ENCODE results near the gene CCSER1.
"Not testable (repeated sequence)": the region's sequence is repeated elsewhere in the genome, so short reads cannot be mapped to it uniquely, and the experiment has no call there.

The CCSER1 gene

DNA sequence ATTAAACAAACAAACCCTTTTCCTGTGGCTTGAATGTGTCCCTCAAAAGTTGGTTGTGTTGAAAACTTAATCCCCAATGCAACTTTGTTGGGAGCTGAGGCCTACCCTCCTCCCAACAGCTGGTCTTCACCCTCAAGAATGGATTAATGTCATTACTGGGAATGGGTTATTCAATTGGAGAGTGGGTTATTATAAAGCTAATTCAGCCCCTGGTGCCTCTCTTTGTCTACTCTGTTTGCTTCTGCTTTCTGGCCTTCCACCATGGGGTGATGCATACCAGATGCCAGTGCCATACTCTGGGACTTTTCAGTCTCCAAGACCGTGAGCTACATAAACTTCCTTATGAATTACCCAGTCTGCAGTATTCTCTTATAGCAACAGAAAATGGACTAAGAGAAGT, 706.5 kb downstream of the CCSER1 start:
- no peak for DNase-seq (ENCODE audit: low read depth in 2 of 2)

DNA sequence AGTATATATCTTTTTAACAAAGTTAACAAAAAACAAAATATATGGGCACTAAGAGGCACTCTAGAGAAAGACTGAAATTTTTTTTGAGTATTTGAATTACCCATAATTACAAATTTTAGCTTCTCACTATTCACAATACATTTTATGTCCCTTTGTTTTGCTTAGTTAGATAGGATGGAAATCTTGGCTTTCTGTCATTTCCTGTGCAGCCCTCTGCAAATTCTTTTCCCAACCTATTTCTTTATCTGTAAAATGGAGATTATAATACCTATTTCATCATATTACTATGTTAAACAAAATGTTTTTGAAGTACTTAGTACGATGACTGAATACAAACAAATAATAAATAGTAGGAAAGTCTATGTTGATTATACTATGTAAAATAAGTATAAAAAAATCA, 710.0 kb downstream of the CCSER1 start:
- DNase-seq (ENCODE audit: low read depth in 2 of 2) = no peak

DNA sequence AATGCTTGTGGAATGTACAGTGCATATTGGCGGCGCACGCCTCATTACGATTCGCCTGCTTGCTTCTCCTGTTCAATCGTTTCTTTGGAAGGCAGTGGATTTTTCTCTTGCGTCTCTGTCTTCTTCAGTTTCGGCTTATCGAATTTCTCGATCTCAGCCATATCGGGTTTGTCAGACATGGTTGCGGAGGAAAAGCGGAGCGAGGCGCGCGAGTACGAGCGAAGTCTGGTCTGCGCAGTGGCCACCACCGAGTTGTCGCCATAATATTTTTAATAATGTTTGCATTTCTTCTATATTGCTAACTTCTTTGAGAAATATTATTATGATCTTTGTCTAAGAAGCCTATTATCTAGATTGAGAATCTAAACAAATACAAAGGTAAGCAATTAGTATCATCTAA, 711.7 kb downstream of the CCSER1 start:
- not testable (repeated sequence) for DNase-seq (ENCODE audit: low read depth in 2 of 2)

DNA sequence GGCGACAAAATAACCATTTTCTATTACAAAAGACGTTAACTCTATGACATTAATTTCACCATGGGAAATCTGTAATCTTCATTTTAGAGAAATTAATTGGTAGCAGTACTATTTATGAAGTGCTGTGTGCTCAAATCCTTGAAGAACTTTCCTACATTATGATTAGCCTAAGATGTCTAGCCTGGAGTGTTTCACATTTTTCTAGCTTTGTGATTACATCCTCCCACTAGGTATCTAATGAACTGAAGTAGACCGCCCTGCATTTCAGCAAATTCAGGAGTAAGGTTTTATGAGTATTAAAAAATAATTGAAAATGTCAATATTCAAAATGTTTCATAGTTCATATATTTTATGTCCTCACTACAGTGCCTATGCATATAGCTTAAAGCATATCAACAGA, 713.1 kb downstream of the CCSER1 start:
- no peak for DNase-seq (ENCODE audit: low read depth in 2 of 2)

DNA sequence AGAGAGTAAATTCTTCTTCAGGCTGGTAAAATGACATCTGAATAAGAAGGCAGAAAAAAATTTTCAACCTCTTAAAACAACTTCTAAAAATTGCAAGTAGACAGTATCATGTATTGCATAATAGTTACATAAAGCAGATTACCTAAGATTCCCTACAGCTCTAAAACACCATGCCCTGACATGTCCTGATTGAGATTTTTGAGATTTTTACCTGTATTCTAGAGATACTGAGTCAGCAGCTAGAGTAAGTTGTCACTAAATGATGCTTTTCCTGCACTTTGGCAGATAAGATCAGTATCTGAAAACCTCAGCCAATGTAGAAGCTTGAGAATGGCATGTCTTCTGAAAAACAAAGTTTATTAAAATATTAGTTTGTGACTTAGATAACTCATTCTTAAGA, 713.6 kb downstream of the CCSER1 start:
- no peak for DNase-seq (ENCODE audit: low read depth in 2 of 2)

DNA sequence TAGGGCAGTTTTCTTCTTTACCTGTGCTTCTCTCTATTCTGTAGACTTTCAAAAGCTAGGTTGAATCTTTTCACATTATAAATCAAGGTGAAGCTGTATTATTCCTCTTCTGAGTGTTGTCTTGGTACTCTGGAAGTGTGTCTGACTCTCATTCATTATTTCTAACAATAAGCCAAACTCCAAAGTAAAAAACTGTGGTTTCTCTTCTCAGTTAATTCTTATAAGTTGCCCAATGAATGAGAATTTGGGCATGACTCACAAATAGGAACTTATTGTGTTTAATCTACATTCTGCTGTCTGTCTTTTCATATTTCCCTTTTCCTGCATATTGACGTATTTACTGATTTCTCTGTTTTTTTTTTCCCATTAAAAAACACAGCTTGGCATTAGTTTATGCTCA, 714.5 kb downstream of the CCSER1 start:
- DNase-seq (ENCODE audit: low read depth in 2 of 2) = no peak

DNA sequence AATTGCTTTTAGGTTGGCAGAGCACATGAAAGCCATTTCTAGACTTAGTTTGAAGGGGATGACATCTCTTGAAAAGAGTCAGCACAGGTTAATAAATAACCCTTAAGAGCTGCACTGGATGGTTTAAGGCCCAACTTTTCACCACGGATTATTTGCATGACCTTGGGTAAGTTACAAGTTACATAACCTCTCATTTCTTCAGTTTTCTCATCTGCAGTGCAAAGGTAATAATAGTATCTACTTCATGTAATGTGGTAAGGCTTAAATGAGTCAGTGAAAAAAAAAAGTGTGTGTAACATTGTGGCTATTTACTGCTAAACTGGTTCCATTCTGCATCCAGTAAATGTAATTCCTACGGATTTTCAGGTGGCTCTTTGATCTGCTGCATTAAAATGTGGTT, 715.8 kb downstream of the CCSER1 start:
- DNase-seq (ENCODE audit: low read depth in 2 of 2) = no peak

DNA sequence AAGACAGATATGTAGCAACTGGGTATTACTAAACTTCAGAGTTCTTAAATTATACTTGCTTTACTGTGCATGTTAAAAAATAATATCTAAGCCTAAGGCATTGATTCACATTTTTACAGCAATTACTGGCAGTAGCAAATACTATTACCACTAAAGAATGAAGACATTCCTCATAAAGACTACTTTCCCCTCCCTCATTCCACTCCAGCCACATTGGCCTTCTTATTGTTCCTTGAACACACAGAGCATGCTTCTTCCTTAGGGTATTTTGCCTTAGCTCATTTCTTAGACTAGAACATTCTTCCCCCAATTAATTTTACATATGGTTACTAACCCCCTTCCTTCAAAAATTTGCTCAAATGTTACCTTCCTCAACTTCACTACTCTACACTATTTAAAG, 717.0 kb downstream of the CCSER1 start:
- no peak for DNase-seq (ENCODE audit: low read depth in 2 of 2)

DNA sequence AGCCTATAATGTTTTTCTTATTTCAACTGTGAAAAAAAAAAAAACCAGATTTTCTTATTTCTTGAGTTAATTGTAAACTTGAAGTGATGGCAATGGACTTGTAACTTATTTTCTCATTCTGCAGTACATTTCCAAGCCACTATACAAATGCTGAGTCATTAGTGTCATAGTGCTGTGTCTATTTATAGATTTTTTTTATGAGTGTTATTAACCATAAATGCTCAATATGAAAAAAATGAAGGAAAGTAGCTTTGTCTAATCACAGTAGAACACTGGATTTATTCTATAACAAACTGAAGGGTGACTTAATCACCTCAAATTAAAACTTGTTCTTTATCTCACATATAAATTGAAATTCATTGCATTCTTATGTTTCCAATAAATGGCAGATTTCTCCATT, 718.6 kb downstream of the CCSER1 start:
- DNase-seq (ENCODE audit: low read depth in 2 of 2) = no peak

DNA sequence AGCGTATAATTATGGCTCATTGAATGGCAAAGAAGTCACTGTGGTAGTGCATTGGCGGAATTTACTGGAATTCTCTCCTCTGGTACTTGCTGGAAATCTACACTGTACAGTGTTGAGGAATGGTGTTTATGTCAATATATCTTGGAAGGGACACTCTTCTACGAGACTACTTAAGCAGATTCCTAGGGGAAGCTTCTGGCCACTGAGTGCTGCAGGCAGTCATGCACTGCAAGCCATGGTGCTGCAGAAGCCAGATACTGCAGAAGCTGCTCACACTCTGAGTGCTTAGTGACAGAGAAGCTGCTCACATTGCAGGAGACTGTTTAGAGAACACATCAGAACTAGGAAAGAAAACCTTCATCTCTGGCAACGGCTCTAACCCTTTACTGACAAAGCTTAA, 725.0 kb downstream of the CCSER1 start:
- DNase-seq (ENCODE audit: low read depth in 2 of 2) = no peak

DNA sequence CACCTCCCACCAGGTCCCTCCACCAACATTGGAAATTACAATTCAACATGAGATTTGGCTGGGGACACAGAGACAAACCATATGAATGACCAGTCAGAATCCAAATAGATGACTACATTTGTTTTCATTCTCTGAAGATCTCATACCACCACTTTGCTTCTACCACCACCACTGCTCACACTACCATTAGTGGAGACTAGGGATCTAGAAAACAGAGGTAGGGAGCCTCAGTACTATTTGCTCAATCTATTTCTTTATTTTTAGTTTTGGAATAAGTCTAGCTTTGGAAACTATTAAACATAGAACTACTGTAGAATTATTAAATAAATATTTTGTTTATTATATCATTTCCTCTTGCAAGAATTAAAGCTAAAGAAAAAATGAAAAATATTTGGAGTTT, 727.9 kb downstream of the CCSER1 start:
- DNase-seq (ENCODE audit: low read depth in 2 of 2) = no peak

DNA sequence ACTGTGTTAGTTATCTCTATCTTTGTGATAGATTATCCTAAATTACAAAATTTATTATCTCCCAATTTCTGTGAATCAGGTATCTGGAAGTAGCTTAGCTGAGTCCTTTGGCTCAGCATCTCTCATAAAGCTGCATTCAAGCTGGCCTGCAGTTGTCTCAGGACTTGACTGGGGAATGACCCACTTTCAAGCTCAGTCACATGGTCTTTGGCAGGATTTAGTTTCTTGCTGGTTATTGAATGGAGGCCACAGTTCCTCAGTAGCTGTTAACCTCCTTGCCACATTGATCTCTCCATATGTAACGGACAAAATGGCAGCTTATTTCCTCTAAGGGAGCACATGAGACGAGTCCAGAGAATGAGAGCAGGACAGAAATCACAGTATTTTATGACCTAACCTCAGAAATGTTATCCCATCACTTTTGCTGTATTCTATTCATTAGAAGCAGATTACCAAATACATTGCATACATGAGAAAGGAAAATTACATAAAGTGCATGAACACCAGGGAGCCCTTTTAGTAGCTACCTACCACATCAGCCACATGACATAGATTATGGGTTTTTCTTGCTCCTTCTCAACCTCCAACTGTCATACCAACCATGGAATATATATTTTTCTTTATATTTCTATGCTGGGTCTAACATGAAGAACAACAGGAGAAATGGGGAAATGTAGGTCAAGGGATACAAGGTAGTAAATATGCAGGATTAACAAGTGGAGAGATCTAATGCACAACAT, 730.1 kb downstream of the CCSER1 start:
- DNase-seq (ENCODE audit: low read depth in 2 of 2) = no peak

DNA sequence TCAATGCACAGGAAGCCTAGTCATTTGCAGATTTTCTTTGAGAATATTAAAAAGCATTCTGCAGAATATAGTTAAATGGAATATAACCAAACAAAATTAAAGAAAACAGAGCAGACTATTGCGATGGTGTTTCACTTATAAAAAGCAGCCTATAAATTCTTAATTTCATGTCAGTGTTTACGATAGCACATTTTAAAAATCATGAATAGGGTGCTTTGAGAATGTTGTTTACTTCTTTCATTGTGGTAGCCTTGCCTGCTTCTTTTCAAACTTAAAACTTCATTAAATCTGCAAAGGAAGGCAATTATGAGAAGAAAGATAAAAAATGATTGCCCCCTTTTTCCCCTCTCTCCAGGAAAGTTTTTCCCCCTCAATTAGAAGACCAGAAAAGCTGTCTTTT, 748.6 kb downstream of the CCSER1 start:
- no peak for DNase-seq (ENCODE audit: low read depth in 2 of 2)

DNA sequence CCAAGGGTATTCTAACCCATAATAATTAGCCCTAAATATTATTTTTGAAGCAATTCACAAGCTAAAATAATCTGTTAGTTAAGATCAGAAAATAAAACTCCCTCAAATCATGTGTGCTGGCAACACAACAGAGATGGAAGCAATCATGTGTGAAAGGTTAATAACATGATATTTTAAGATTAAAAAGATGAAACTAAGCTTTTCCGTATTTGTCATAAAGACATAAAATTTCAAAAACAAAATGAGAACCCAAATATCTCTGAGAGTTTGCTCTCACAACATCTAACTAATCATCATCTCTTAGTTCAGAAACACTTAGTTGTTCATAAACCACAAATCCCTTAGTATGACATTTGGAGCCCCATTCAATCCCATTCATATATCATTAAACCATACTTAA, 749.1 kb downstream of the CCSER1 start:
- DNase-seq (ENCODE audit: low read depth in 2 of 2) = no peak

DNA sequence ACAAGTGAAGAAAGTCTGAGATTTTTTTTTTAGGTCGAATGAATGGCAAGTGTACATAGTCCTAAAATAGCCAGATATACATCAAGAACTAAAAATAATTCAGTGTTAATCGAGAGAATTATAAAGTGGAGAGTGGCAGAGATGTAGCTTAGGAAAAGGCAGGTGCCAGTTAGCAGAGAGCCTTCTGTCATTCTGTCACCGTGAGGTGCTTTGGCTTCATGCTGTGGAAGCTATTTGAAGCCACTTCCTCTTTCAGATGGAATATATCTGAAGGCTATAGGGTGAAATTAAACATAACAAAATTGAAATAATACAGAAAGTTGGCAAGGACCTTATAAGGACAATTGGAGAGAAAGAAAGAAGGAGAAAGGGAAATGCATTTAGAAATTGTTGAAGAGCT, 756.3 kb downstream of the CCSER1 start:
- no peak for DNase-seq (ENCODE audit: low read depth in 2 of 2)

DNA sequence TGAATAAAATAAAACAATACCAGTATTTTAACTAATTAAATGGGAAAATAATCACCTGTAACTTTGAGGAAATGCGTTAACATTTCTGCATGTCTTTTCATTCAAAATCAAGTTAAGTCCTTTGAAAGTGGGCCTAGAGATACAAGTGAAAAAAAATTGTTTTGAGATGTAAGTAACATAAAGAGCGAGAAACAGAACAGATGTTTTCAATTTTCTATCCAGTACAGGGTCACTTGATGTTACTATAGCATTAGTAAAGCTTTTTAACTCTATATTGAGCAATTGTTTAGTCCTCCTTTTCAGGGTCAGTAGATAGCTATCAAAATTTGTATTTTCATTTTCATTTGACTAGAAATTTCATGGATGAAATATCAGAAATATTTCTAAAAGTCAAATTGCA, 761.4 kb downstream of the CCSER1 start:
- DNase-seq (ENCODE audit: low read depth in 2 of 2) = no peak

DNA sequence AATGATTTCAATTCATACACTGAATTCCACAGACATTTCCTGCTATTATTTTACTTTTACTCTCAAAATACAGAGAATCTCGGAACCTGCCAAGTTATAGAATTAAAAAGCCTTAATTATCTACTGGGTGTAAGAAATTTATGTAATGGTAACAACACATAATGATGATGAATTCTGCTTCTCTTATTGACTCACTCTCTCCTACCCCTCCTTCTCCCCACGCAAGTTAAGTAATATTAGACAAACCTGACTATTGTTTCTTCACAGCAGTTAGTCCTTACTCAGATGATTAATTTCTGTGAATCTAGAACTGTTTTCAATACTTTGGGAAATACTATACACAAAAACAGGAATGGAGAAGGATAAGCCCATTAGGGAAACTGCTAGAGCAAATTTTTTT, 762.0 kb downstream of the CCSER1 start:
- DNase-seq (ENCODE audit: low read depth in 2 of 2) = no peak

DNA sequence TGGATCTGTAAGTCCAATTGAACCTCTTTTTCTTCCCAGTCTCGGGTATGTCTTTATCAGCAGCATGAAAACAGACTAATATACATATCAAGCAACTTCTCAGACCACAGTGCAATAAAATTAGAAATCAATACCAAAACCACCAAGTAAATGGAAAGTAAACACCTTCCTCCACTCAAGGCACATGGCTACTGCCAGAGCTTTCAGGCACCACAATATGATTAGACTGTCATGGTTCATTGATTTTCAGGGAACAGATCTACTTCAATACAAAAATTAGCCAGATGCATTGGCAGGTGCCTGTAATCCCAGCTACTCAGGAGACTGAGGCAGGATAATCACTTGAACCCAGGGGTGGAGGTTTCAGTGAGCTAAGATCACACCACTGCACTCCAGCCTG, 776.2 kb downstream of the CCSER1 start:
- not testable (repeated sequence) for DNase-seq (ENCODE audit: low read depth in 2 of 2)

DNA sequence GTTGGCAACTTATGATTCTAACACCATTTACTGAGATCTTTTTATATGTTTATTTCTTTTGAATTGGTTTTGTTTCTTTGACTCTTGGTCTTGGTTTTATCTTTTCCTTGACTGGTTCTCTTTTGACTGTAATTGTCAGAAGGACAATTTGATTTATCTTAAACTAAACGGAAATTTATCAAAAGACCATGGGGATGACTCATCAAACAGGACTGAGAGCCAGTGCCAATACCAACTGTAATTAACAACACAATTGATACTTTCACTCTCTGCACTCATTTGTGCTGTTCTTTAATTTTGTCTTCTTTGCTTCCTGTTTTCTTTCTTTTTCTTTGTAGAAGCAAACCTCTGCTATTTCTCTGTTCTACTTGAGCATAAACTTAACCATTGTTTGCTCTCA, 776.8 kb downstream of the CCSER1 start:
- no peak for DNase-seq (ENCODE audit: low read depth in 2 of 2)

DNA sequence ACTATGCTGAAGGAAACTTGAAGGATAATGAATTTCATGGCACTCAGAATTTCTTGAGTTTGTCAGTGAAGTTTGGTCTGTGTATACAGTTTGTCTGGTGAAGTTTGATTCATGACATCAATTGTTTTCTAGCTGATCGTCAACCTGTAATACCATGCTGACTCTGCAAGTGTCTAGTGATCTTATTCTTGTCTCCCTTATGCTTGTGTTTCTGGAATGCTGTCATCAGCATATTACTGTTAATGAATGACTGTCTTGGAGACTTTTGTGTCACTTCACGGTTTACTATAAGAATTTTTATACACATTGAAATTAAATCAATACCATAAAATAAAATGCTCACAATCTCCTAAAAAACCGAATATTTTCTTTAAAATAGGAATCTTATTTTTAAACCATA, 779.0 kb downstream of the CCSER1 start:
- DNase-seq (ENCODE audit: low read depth in 2 of 2) = no peak

DNA sequence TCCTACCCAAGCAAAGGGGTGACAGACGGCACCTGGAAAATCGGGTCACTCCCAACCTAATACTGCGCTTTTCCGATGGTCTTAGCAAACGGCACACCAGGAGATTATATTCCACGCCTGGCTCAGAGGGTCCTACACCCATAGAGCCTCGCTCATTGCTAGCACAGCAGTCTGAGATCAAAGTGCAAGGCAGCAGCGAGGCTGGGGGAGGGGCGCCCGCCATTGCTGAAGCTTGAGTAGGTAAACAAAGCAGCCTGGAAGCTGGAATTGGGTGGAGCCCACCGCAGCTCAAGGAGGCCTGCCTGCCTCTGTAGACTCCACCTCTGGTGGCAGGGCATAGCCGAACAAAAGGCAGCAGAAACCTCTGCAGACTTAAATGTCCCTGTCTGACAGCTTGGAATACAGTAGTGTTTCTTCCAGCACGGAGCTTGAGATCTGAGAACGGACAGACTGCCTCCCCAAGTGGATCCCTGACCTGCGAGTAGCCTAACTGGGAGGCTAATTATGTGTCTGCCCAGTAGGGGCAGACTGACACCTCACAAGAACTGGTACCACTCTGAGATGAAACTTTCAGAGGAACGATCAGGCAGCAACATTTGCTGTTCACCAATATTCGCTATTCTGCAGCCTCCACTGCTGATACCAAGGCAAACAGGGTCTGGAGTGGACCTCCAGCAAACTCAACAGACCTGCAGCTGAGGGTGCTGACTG, 784.7 kb downstream of the CCSER1 start:
- not testable (repeated sequence) for DNase-seq (ENCODE audit: low read depth in 2 of 2)

DNA sequence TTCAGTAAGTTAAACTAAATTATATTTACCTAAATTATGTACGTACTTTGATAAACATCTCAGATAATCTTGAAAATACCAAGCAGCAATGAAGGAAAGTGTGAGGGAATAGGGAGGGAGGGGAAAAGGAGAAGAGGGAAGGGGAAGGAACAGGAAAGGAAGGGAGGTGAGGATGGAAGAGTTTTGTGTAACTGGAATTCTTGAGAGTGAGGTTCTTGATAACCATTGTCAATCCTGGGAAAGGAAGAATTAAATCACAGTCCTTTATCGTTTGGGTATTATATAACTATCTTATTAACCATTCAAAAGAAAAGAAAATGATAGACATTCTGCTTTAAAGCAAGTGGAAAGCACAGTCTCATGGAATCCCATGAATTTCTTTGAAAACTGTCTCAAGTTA, 795.0 kb downstream of the CCSER1 start:
- DNase-seq (ENCODE audit: low read depth in 2 of 2) = no peak

DNA sequence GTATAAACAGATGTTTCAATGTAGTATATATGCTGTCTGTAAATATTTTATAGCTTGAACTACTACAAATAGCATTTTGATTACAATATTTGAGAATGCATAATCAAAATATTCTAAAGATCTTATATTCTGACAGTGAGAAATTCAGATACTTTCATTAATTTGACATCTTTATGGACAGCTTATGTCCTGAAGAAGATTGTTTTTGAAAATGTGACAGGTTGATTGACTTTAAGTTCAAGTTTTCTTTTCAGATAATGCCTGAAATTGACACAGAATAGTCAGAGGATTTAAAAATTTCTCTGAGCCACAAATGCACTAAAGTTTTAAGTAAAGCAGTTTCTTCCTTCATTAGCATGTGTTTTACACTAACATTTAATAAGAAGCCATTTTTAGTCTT, 799.8 kb downstream of the CCSER1 start:
- DNase-seq (ENCODE audit: low read depth in 2 of 2) = no peak

DNA sequence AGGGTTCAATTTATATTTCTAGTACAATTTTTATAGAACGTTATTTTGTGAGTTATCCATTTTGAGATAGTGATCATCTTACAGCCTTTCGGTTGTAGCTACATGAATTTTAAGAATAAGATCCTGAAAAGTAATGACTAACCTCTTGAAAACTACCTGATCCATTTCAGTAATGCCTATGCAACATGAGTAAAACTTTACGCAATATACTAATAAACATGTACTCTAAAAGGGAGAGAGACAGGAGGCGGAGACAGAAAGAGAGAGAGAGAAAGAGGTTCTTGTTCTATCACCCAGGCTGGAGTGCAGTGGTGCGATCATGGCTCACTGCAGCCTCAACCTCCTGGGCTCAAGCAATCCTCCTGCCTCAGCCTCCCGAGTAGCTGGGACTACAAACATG, 816.1 kb downstream of the CCSER1 start:
- DNase-seq (ENCODE audit: low read depth in 2 of 2) = no peak

Data from stimulated activated CD8-positive, alpha-beta memory T cell treated with anti-CD3 and anti-CD28 coated beads, Interleukin-7, amount 100 ng/mL, for 4 hours (primary cell).